Liver (tissue), 9 donors: Measurements from ENCODE around the gene SLC1A2. TPM values are rescaled to one million over a fixed set of nuclear protein-coding genes. Genes with fewer than 3 reads are reported as not detected.

Experiments
- DNase-seq: peaks from one replicate; pipeline ENCODE4 v3.0.0-alpha.2; 2017; ENCODE audit warnings: low spot score
- H3K27ac ChIP-seq, 2 donors: one replicate each; pipeline ENCODE4 v1.7.0; 2013; ENCODE audit warnings: inconsistent platforms in 2 of 2, low read length in 2 of 2, control low read depth in 1 of 2, low read depth in 1 of 2, mild to moderate bottlenecking in 1 of 2
- H3K27me3 ChIP-seq, 4 donors: one replicate each; pipeline versions ENCODE4 v1.6.1 to v1.7.0; 2013; ENCODE audit warnings: low read length in 3 of 4, inconsistent platforms in 1 of 4, mild to moderate bottlenecking in 1 of 4, moderate library complexity in 1 of 4; ENCODE audit not compliant: control insufficient read depth in 4 of 4, insufficient read depth in 4 of 4
- H3K36me3 ChIP-seq, 4 donors: one replicate each; pipeline versions ENCODE4 v1.6.1 to v1.7.0; 2013; ENCODE audit warnings: low read length in 3 of 4, mild to moderate bottlenecking in 3 of 4, low read depth in 1 of 4, moderate library complexity in 1 of 4; ENCODE audit not compliant: control insufficient read depth in 4 of 4, insufficient read depth in 3 of 4
- H3K4me1 ChIP-seq, 4 donors: one replicate each; pipeline versions ENCODE4 v1.6.1 to v1.7.0; 2013; ENCODE audit warnings: low read length in 3 of 4, mild to moderate bottlenecking in 3 of 4, moderate library complexity in 1 of 4; ENCODE audit not compliant: control insufficient read depth in 4 of 4, insufficient read depth in 4 of 4
- H3K4me3 ChIP-seq, 3 donors: one replicate each; pipeline versions ENCODE4 v1.6.1 to v1.7.0; 2013; ENCODE audit warnings: low read length in 3 of 3, control low read depth in 1 of 3, low read depth in 1 of 3, mild to moderate bottlenecking in 1 of 3
- H3K9ac ChIP-seq, 2 donors: one replicate each; pipeline ENCODE4 v1.7.0; 2013; ENCODE audit warnings: low read length in 2 of 2, mild to moderate bottlenecking in 2 of 2, moderate library complexity in 2 of 2, control low read depth in 1 of 2, low read depth in 1 of 2
- H3K9me3 ChIP-seq, 4 donors: one replicate each; pipeline versions ENCODE4 v1.6.1 to v1.7.0; 2013; ENCODE audit warnings: low read length in 3 of 4; ENCODE audit not compliant: control insufficient read depth in 4 of 4
- EGR1 ChIP-seq, 2 donors: IDR thresholded peaks; 2 replicates each; pipeline ENCODE4 v1.6.1; 2016 to 2018; ENCODE audit warnings: antibody characterized with exemption in 2 of 2, low read depth in 2 of 2
- FOXA1 ChIP-seq: IDR thresholded peaks from 2 replicates; pipeline ENCODE4 v1.6.1; 2016; ENCODE audit warnings: antibody characterized with exemption
- FOXA2 ChIP-seq: IDR thresholded peaks from 2 replicates; pipeline ENCODE4 v1.6.1; 2016; ENCODE audit warnings: antibody characterized with exemption
- HNF4A ChIP-seq, 2 donors: conservative IDR thresholded peaks; 2 replicates each; pipeline ENCODE4 v1.6.1; 2016; ENCODE audit warnings: antibody characterized with exemption in 2 of 2, mild to moderate bottlenecking in 2 of 2
- HNF4G ChIP-seq: IDR thresholded peaks from 2 replicates; pipeline ENCODE4 v1.6.1; 2016; ENCODE audit warnings: antibody characterized with exemption
- JUND ChIP-seq, 2 donors: IDR thresholded peaks; 2 replicates each; pipeline ENCODE4 v1.6.1; 2016; ENCODE audit warnings: antibody characterized with exemption in 2 of 2
- NR2F2 ChIP-seq: IDR thresholded peaks from 2 replicates; pipeline ENCODE4 v1.6.1; 2016; ENCODE audit warnings: antibody characterized with exemption
- RAD21 ChIP-seq, 2 donors: IDR thresholded peaks; 2 replicates each; pipeline ENCODE4 v1.6.1; 2016; ENCODE audit warnings: antibody characterized with exemption in 2 of 2, mild to moderate bottlenecking in 2 of 2
- RXRA ChIP-seq, 2 donors: IDR thresholded peaks; 2 replicates each; pipeline ENCODE4 v1.6.1; 2017 to 2018; ENCODE audit warnings: antibody characterized with exemption in 2 of 2, mild to moderate bottlenecking in 1 of 2
- SP1 ChIP-seq: IDR thresholded peaks from 2 replicates; pipeline ENCODE4 v1.6.1; 2018; ENCODE audit warnings: antibody characterized with exemption, mild to moderate bottlenecking
- WGBS: extraction: QIAGEN DNeasy Blood & Tissue Kit; methylation state at CpG from one replicate; pipeline ENCODE4 v1.1.7; 2013; 5-methylcytosine and 5-hydroxymethylcytosine counted together
- polyA plus RNA-seq, 2 donors: library from polyadenylated mRNA; stranded (reverse) in 1 of 2; unstranded in 1 of 2; fragments of 200-250 nt in 1 of 2; fragments of >200 nt in 1 of 2; fragmentation: Nextera tagmentation in 1 of 2; extraction: Ambion mirVana in 1 of 2; gene quantifications; one replicate each; pipeline versions ENCODE4 v1.2.1 to v1.2.3, GENCODE V29; 2013 to 2015
- total RNA-seq, 2 donors: library from RNA; depleted of rRNA; stranded (reverse); fragments of >200 nt; gene quantifications; one replicate each; pipeline ENCODE4 v1.2.3, GENCODE V29; 2014
- TF ChIP-seq, protein P1 (sequence below): IDR thresholded peaks from 2 replicates; pipeline ENCODE4 v1.6.1; 2016; ENCODE audit warnings: antibody characterized with exemption
- TF ChIP-seq, protein P2 (sequence below): IDR thresholded peaks from 2 replicates; pipeline ENCODE4 v1.6.1; 2016; ENCODE audit warnings: antibody characterized with exemption
- TF ChIP-seq, protein P3 (sequence below): fragments of 150-350 bp; IDR thresholded peaks from 2 replicates; pipeline ENCODE4 v1.5.1; 2017; ENCODE audit warnings: improper control_type of control experiment, low read depth, low read length; ENCODE audit not compliant: missing input control
- TF ChIP-seq, protein P4 (sequence below): IDR thresholded peaks from 2 replicates; pipeline ENCODE4 v1.6.1; 2016; ENCODE audit warnings: antibody characterized with exemption
- TF ChIP-seq, protein P5 (sequence below): IDR thresholded peaks from 2 replicates; pipeline ENCODE4 v1.6.1; 2016; ENCODE audit warnings: antibody characterized with exemption, mild to moderate bottlenecking
- donor health status: healthy.
- donor health status: healthy.
- donor health status: healthy.
- donor health status: healthy.
- donor health status: healthy.

SLC1A2 gene
- total and polyA plus RNA-seq, 4 donors = 6.4 to 19.5 (median 13.5) TPM

DNA sequence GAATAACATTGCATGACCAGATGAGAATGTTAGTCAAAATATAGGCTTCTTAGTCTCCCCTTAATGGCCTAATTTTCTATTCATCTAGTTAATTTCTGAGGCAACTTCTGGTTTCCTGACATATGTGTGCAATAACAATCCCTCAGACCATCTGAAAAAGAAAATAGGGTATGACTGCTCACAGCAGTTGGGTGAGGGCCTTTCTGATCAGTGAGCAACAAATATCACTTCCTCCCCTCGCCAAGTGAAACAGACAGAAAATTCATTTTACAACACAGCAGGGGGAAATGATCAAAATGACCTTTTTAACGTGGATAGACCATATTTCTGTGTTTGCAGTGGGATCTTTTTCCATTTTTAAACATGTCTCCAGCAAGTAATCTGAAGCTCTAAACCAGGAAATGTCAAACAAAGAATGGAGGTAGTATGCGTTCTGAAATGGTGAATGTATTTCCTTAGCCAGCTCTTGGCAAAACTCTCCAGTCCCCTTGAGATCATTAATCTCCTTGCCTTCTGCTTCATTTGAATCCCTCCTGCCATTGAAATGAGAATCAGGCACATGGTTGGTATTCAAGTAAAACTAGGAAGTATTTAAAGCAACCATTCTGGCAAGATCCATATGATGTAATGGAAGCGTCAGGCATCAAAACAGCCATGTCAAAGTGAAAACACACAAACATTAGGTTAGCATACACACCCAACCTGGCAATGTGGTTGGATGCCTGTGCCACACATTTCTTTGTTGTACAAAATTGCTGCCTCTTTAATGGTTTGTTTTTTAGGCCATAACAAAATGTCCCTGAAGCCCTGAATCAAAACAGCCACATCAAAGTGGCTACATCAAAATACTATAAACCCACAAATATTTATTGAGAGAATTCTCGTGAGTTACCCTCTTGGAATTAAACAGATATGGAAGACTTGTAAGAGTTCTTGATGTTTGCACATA lies 100.1 kb downstream of the SLC1A2 start:
- TF ChIP-seq RAD21 (IDR thresholded peaks at IDR 0.05) (no peak), EGR1 (IDR thresholded peaks at IDR 0.05; ENCODE audit: low read depth in 2 of 2) (no peak), FOXA2 (no peak), FOXA1 (no peak), HNF4G (no peak), NR2F2 (no peak), RXRA (IDR thresholded peaks at IDR 0.05) (no peak), JUND (IDR thresholded peaks at IDR 0.05) (no peak)
- TF ChIP-seq, protein P1, sequence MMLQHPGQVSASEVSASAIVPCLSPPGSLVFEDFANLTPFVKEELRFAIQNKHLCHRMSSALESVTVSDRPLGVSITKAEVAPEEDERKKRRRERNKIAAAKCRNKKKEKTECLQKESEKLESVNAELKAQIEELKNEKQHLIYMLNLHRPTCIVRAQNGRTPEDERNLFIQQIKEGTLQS = no peak
- TF ChIP-seq, protein P2, sequence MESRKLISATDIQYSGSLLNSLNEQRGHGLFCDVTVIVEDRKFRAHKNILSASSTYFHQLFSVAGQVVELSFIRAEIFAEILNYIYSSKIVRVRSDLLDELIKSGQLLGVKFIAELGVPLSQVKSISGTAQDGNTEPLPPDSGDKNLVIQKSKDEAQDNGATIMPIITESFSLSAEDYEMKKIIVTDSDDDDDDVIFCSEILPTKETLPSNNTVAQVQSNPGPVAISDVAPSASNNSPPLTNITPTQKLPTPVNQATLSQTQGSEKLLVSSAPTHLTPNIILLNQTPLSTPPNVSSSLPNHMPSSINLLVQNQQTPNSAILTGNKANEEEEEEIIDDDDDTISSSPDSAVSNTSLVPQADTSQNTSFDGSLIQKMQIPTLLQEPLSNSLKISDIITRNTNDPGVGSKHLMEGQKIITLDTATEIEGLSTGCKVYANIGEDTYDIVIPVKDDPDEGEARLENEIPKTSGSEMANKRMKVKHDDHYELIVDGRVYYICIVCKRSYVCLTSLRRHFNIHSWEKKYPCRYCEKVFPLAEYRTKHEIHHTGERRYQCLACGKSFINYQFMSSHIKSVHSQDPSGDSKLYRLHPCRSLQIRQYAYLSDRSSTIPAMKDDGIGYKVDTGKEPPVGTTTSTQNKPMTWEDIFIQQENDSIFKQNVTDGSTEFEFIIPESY = no peak
- TF ChIP-seq, protein P3, sequence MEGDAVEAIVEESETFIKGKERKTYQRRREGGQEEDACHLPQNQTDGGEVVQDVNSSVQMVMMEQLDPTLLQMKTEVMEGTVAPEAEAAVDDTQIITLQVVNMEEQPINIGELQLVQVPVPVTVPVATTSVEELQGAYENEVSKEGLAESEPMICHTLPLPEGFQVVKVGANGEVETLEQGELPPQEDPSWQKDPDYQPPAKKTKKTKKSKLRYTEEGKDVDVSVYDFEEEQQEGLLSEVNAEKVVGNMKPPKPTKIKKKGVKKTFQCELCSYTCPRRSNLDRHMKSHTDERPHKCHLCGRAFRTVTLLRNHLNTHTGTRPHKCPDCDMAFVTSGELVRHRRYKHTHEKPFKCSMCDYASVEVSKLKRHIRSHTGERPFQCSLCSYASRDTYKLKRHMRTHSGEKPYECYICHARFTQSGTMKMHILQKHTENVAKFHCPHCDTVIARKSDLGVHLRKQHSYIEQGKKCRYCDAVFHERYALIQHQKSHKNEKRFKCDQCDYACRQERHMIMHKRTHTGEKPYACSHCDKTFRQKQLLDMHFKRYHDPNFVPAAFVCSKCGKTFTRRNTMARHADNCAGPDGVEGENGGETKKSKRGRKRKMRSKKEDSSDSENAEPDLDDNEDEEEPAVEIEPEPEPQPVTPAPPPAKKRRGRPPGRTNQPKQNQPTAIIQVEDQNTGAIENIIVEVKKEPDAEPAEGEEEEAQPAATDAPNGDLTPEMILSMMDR = no peak
- 77% methylated on average over 5 of the region's 5 CpGs for WGBS
- DNase-seq = no peak
- Histone ChIP-seq H3K27me3 (no peaks in the 10 kb centered on the region), H3K4me1 (no peaks in the 10 kb centered on the region), H3K9me3 (no peaks in the 10 kb centered on the region), H3K36me3 (peaks cover 0 to 7% (median 0%) of the 10 kb centered on the region in 4 donors), H3K9ac (no peak overlapping the region), H3K27ac (no peak overlapping the region), H3K4me3 (no peak overlapping the region)

DNA sequence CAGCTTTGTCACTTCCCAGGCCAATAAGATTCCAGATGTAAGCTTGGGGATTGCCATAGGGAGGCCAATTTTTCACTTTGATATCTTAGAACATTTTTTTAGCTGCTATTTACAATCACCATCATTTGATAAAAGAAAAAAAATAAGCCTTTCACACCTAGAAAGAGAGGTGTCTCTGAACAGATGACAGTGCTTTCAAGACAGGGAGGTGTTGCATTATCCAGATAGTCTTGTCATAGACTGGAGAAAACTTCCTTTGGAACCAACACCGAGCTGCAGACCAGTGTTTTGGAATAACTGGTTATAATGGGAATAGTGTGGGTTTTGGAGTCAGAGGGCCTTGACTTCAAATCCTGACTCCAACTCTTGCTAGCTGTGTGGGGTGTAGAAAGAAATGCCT lies 101.0 kb downstream of the SLC1A2 start:
- TF ChIP-seq JUND (IDR thresholded peaks at IDR 0.05) = no peak
- TF ChIP-seq, protein P4, sequence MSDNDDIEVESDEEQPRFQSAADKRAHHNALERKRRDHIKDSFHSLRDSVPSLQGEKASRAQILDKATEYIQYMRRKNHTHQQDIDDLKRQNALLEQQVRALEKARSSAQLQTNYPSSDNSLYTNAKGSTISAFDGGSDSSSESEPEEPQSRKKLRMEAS = no peak
- no peak for TF ChIP-seq HNF4A (conservative IDR thresholded peaks at IDR 0.05)
- TF ChIP-seq, protein P3 = no peak
- TF ChIP-seq SP1 = no peak
- TF ChIP-seq, protein P1 = no peak
- no peak for TF ChIP-seq FOXA2
- no peak for TF ChIP-seq RAD21 (IDR thresholded peaks at IDR 0.05)
- TF ChIP-seq EGR1 (IDR thresholded peaks at IDR 0.05; ENCODE audit: low read depth in 2 of 2) = no peak
- TF ChIP-seq, protein P5, sequence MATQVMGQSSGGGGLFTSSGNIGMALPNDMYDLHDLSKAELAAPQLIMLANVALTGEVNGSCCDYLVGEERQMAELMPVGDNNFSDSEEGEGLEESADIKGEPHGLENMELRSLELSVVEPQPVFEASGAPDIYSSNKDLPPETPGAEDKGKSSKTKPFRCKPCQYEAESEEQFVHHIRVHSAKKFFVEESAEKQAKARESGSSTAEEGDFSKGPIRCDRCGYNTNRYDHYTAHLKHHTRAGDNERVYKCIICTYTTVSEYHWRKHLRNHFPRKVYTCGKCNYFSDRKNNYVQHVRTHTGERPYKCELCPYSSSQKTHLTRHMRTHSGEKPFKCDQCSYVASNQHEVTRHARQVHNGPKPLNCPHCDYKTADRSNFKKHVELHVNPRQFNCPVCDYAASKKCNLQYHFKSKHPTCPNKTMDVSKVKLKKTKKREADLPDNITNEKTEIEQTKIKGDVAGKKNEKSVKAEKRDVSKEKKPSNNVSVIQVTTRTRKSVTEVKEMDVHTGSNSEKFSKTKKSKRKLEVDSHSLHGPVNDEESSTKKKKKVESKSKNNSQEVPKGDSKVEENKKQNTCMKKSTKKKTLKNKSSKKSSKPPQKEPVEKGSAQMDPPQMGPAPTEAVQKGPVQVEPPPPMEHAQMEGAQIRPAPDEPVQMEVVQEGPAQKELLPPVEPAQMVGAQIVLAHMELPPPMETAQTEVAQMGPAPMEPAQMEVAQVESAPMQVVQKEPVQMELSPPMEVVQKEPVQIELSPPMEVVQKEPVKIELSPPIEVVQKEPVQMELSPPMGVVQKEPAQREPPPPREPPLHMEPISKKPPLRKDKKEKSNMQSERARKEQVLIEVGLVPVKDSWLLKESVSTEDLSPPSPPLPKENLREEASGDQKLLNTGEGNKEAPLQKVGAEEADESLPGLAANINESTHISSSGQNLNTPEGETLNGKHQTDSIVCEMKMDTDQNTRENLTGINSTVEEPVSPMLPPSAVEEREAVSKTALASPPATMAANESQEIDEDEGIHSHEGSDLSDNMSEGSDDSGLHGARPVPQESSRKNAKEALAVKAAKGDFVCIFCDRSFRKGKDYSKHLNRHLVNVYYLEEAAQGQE = no peak
- TF ChIP-seq NR2F2 = no peak
- TF ChIP-seq RXRA (IDR thresholded peaks at IDR 0.05) = no peak
- TF ChIP-seq, protein P2 = no peak
- no peak overlapping the region for H3K27ac ChIP-seq
- no peaks in the 10 kb centered on the region for H3K9me3 ChIP-seq
- no peak for DNase-seq
- H3K4me3 ChIP-seq = no peak overlapping the region
- no peak overlapping the region for H3K9ac ChIP-seq
- H3K27me3 ChIP-seq = no peaks in the 10 kb centered on the region
- WGBS = 94% methylated on average over 1 of the region's 1 CpG
- H3K36me3 ChIP-seq = peaks cover 0 to 14% (median 0%) of the 10 kb centered on the region in 4 donors
- H3K4me1 ChIP-seq = no peaks in the 10 kb centered on the region
